MM.1S (cell line): ENCODE results near the gene USP17L30.
"Not testable (repeated sequence)": the region's sequence is repeated elsewhere in the genome, so short reads cannot be mapped to it uniquely, and the experiment has no call there.

ENCODE experiments used
- CTCF ChIP-seq: fragments of 300-600 bp; sonication (generic); IDR thresholded peaks from 2 replicates; pipeline ENCODE4 v1.5.1; 2016; ENCODE audit warnings: antibody characterized with exemption, low read length, mixed read lengths
- EZH2 ChIP-seq: fragments of 300-600 bp; sonication (generic); optimal IDR thresholded peaks from 2 replicates; pipeline ENCODE3; 2017; ENCODE audit warnings: low read depth, mild to moderate bottlenecking, antibody characterized with exemption, low read length, mixed read lengths
- EZH2phosphoT487 ChIP-seq: fragments of 300-600 bp; sonication (generic); IDR thresholded peaks from 2 replicates; pipeline ENCODE4 v1.6.1; 2018; ENCODE audit warnings: antibody characterized with exemption, low read length

GRCh38 chr4:9362829-9363228, at the start of gene USP17L30:
- TF ChIP-seq CTCF, EZH2phosphoT487, EZH2: not testable (repeated sequence)
